Measurements from ENCODE around the gene DUSP9.

DUSP9 gene

GRCh38 chrX:153610836-153611213 lies 36.2 kb upstream of the DUSP9 start:
- Histone ChIP-seq H3K9me3 (ENCODE audit: control insufficient read depth, insufficient read depth, low read length) (no peaks in the 10 kb centered on the region), H3K9me2 (replicated peaks; ENCODE audit: control insufficient read depth, low read length) (no peaks in the 10 kb centered on the region), H3F3A (ENCODE audit: control insufficient read depth, insufficient read depth) (no peaks in the 10 kb centered on the region), H3K36me3 (ENCODE audit: control insufficient read depth, low read length) (no peaks in the 10 kb centered on the region), H3K4me3 (ENCODE audit: low read length) (no peak overlapping the region), H4K20me1 (ENCODE audit: control insufficient read depth, insufficient read depth, low read depth, low read length) (no peaks in the 10 kb centered on the region), H3K4me1 (ENCODE audit: control insufficient read depth, low read length) (no peaks in the 10 kb centered on the region), H3K27me3 (ENCODE audit: control insufficient read depth, low read length) (peaks cover 19% of the 10 kb centered on the region), H3K4me2 (ENCODE audit: low read length) (no peak overlapping the region), H3K79me2 (ENCODE audit: control insufficient read depth, low read length) (no peaks in the 10 kb centered on the region), H3K27ac (ENCODE audit: low read depth, low read length) (no peak overlapping the region)
- no peak for TF ChIP-seq EZH2phosphoT487 (IDR thresholded peaks at IDR 0.05; ENCODE audit: borderline replicate concordance, low read length)
- no peak for TF ChIP-seq CTCF (IDR thresholded peaks at IDR 0.05; ENCODE audit: low read depth, low read length, poor library complexity, severe bottlenecking)

- Histone ChIP-seq H3K27me3 (ENCODE audit: control insufficient read depth, low read length) (peaks cover 19% of the 10 kb centered on the region), H3K9me3 (ENCODE audit: control insufficient read depth, insufficient read depth, low read length) (no peaks in the 10 kb centered on the region), H3F3A (ENCODE audit: control insufficient read depth, insufficient read depth) (no peaks in the 10 kb centered on the region), H3K36me3 (ENCODE audit: control insufficient read depth, low read length) (no peaks in the 10 kb centered on the region), H3K27ac (ENCODE audit: low read depth, low read length) (no peak overlapping the region), H3K9me2 (replicated peaks; ENCODE audit: control insufficient read depth, low read length) (no peaks in the 10 kb centered on the region), H3K79me2 (ENCODE audit: control insufficient read depth, low read length) (no peaks in the 10 kb centered on the region), H3K4me1 (ENCODE audit: control insufficient read depth, low read length) (no peaks in the 10 kb centered on the region), H4K20me1 (ENCODE audit: control insufficient read depth, insufficient read depth, low read depth, low read length) (no peaks in the 10 kb centered on the region), H3K4me2 (ENCODE audit: low read length) (no peak overlapping the region), H3K4me3 (ENCODE audit: low read length) (no peak overlapping the region)
- TF ChIP-seq EZH2phosphoT487 (IDR thresholded peaks at IDR 0.05; ENCODE audit: borderline replicate concordance, low read length): no peak
- no peak for TF ChIP-seq CTCF (IDR thresholded peaks at IDR 0.05; ENCODE audit: low read depth, low read length, poor library complexity, severe bottlenecking)
These were observed 35.5 kb upstream of the DUSP9 start for GRCh38 chrX:153611298-153612095.

GRCh38 chrX:153612413-153612812 lies 34.6 kb upstream of the DUSP9 start:
- H3K4me3 ChIP-seq (ENCODE audit: low read length): no peak overlapping the region
- H3K4me2 ChIP-seq (ENCODE audit: low read length): no peak overlapping the region
- peaks cover 21% of the 10 kb centered on the region for H3K27me3 ChIP-seq (ENCODE audit: control insufficient read depth, low read length)
- H3K36me3 ChIP-seq (ENCODE audit: control insufficient read depth, low read length): no peaks in the 10 kb centered on the region
- no peaks in the 10 kb centered on the region for H3K4me1 ChIP-seq (ENCODE audit: control insufficient read depth, low read length)
- H3K9me3 ChIP-seq (ENCODE audit: control insufficient read depth, insufficient read depth, low read length): no peaks in the 10 kb centered on the region
- TF ChIP-seq CTCF (IDR thresholded peaks at IDR 0.05; ENCODE audit: low read depth, low read length, poor library complexity, severe bottlenecking): no peak
- no peak for TF ChIP-seq EZH2phosphoT487 (IDR thresholded peaks at IDR 0.05; ENCODE audit: borderline replicate concordance, low read length)
- H3K9me2 ChIP-seq (replicated peaks; ENCODE audit: control insufficient read depth, low read length): no peaks in the 10 kb centered on the region
- H3K27ac ChIP-seq (ENCODE audit: low read depth, low read length): no peak overlapping the region
- H3K79me2 ChIP-seq (ENCODE audit: control insufficient read depth, low read length): no peaks in the 10 kb centered on the region
- no peaks in the 10 kb centered on the region for H4K20me1 ChIP-seq (ENCODE audit: control insufficient read depth, insufficient read depth, low read depth, low read length)
- H3F3A ChIP-seq (ENCODE audit: control insufficient read depth, insufficient read depth): no peaks in the 10 kb centered on the region

Measured in DOHH2 (cell line).